Activated naive CD4-positive, alpha-beta T cell (primary cell): ENCODE data around the gene TGFB1I1.
"Not testable (repeated sequence)": the region's sequence is repeated elsewhere in the genome, so short reads cannot be mapped to it uniquely, and the experiment has no call there.

Experiments used
- DNase-seq, 4 experiments: peaks; one replicate each; lab custom pipeline; 2025; lab: John Stamatoyannopoulos, UW

The TGFB1I1 gene

DNA sequence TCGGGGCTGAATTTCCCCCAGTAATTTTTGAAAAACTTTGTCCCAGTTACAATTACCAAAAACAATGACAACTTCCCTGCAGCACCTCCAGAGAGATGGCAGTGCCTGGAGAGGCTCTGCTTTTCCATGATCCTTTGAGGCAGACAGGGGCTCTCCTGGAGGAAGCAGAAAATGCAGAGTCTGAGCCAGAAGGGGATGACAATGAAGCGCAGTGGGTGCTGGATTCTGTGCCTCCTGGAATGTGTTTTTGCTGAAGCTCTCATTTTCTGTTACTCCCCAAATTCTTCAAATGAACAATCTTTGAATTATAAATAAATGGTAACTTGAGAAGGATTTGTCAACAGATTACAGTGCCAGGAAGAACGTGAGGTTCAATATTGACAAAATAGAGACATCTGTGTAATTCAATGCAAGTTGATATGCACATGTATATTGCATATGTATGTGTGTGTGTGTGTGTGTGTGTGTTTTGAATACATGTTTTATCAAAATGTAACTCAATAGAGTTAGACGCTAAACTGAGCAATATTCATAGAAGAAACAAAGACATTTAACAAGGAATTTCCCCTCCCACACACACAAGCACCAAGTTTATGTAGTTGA is 45.9 kb downstream of the TGFB1I1 start:
- no peak for DNase-seq

DNA sequence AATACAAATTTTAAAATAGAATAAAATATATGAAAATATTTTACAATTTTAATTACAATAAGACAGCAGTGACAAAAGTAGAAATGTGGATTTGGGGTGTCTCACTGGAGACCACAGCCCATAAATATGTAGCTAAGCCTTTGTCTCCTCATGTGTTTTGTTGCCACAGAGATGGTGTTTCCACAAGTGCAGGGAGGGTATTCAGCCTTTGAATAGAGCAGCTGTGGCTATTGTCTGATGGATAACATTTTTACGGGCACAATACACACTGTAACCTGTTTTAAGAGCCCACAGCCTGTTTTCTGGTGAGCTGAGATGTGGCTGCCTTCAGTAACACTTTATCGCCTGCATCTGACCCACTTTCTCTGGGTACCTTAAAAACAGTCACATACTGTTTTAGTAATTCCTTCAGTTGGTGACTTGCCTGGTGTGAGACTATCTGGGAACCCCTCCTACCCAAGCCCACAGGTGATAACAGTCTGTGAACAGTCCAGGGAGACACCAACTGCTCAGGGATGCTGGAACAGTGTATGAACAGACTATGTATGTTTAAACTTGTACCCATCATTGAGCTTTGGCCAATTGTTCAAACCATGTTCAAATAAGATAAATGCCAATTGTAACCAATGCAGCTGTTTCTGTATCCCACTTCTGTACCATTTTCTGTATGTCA is 47.9 kb downstream of the TGFB1I1 start:
- no peak for DNase-seq

DNA sequence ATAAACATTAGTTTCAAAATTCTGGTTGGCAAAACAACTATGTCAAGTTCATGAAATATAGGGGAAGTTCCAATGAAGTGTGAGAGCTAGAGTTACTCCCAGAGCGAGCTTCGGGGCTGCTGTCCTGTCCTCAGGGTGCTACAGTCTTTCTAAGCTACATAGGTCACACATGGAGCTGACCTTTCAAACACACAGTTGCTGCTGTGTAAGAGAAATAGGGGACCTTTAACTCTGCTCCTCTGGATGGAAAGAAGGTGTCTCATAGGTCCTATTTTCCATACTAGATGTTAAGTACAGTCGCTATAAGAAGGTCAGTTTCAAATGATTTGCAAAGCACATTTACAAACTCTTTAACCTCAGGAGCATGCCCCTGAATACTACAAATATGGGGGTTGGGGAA is 49.4 kb downstream of the TGFB1I1 start:
- DNase-seq = no peak

DNA sequence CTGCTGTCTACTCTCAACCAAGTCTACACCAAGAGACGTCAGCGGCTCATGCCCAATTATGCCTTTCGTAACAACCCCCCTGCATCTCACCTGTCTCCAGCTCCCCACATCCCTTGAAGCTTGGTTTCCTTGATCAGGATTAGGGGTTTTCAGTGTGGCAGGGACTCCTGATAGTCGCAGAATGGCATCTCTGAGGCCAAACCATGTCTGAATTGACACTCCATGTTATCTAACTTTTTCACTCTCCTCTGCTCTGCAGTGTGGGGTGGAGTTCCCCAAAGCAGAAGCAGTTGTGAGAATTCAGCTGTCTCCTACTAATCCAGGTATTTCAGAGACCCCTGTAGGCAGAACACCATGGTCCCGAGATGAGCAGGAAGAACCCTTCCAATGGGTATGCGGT is 50.1 kb downstream of the TGFB1I1 start:
- DNase-seq = no peak

DNA sequence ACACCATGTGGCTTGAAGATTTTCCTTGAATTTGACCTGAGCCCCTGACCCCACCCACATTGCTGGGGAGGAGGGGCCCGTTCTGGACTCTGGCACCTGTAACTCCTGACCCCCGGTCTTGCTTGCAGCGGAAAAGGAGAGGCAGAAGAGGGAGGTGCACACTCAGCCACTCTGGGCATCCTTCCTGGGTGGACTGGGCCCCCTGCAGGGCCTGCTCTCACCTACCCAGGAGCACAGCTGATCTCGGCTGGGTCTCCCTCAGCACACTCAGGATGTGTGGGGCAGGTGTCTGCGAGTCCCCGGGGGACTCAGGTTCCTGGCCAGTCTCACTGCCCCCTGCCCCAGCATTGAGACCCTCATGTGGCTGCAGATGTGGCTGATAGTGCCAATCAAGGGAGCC is 51.8 kb downstream of the TGFB1I1 start:
- DNase-seq = not testable (repeated sequence)

DNA sequence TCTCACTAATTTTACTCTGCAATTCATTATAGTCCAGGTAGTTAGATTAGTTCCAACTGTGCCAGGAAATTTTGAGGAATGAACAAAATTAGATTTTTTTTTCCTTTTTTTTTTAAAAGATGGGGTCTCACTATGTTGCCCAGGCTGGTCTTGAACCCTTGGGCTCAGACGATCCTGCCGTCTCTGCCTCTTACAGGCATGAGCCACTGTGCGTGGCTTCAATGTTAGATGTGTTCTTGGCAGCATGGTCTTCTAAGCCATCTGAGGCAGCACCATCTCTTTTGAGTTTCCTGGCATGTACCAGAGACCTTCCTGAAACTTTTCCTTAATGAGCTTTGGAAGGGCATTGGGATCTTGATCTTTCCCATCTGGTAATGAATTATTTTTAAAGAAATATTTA is 53.2 kb downstream of the TGFB1I1 start:
- no peak for DNase-seq
